HL-60 (cell line): ENCODE measurements around the gene ZNF681.

ENCODE experiments used
- DNase-seq, 2 experiments: peaks; one replicate each; pipeline ENCODE4 v3.0.0-alpha.2; 2010 to 2020; ENCODE audit warnings: low read depth in 1 of 2, low spot score in 1 of 2
- H3K27ac ChIP-seq: fragments of 250-450 bp; sonication (Bioruptor Pico); replicated peaks from 2 replicates; pipeline ENCODE4 v1.5.1; 2020; ENCODE audit warnings: mild to moderate bottlenecking, moderate library complexity
- H3K27me3 ChIP-seq: fragments of 250-450 bp; sonication (Bioruptor Pico); 2 replicates; pipeline ENCODE4 v1.5.1; 2021; ENCODE audit warnings: mild to moderate bottlenecking, moderate library complexity; ENCODE audit not compliant: insufficient read depth, poor library complexity, severe bottlenecking
- H3K4me3 ChIP-seq: replicated peaks from 2 replicates; pipeline ENCODE4 v1.5.1; 2011; ENCODE audit warnings: mild to moderate bottlenecking, control low read depth, low read length; ENCODE audit not compliant: insufficient read depth
- GABPA ChIP-seq: IDR thresholded peaks from 2 replicates; pipeline ENCODE4 v1.6.1; 2012; ENCODE audit warnings: low read depth
- POLR2AphosphoS5 ChIP-seq: IDR thresholded peaks from 2 replicates; pipeline ENCODE4 v1.6.1; 2012; ENCODE audit warnings: low read depth
- SPI1 ChIP-seq: IDR thresholded peaks from 2 replicates; pipeline ENCODE4 v1.6.1; 2012; ENCODE audit warnings: low read depth, mild to moderate bottlenecking, borderline replicate concordance
- TF ChIP-seq, protein P1 (sequence below): IDR thresholded peaks from one replicate; pipeline ENCODE4 v1.5.1; 2011; ENCODE audit warnings: low read length, control low read depth, inconsistent platforms; ENCODE audit not compliant: insufficient read depth
- TF ChIP-seq, protein P2 (sequence below): IDR thresholded peaks from 2 replicates; pipeline ENCODE4 v1.6.1; 2012; ENCODE audit warnings: low read depth; ENCODE audit not compliant: insufficient replicate concordance

Gene ZNF681

DNA sequence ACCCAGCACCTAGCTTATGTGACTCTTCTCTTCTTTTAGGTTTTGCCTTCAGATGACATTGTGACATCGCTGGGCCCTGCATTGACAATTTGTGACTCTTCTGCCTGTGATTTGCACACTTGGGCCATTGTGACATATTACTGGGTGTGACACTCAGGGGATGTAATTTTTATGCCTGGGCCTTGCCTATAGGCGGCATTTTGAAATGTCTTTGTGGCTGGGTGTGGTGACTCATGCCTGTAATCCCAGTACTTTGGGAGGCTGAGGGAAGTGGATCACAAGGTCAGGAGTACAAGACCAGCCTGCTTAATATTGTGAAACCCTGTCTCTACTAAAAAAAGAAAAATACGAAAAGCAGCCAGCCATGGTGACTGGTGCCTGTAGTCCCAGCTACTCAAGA is 28.4 kb upstream of the ZNF681 start:
- Histone ChIP-seq H3K27ac (no peak overlapping the region), H3K27me3 (no peaks in the 10 kb centered on the region), H3K4me3 (no peak overlapping the region)
- DNase-seq, result peak in 1 of 2 experiments; percentile 31
- TF ChIP-seq SPI1, result no peak
- no peak for TF ChIP-seq GABPA
- TF ChIP-seq, protein P1, sequence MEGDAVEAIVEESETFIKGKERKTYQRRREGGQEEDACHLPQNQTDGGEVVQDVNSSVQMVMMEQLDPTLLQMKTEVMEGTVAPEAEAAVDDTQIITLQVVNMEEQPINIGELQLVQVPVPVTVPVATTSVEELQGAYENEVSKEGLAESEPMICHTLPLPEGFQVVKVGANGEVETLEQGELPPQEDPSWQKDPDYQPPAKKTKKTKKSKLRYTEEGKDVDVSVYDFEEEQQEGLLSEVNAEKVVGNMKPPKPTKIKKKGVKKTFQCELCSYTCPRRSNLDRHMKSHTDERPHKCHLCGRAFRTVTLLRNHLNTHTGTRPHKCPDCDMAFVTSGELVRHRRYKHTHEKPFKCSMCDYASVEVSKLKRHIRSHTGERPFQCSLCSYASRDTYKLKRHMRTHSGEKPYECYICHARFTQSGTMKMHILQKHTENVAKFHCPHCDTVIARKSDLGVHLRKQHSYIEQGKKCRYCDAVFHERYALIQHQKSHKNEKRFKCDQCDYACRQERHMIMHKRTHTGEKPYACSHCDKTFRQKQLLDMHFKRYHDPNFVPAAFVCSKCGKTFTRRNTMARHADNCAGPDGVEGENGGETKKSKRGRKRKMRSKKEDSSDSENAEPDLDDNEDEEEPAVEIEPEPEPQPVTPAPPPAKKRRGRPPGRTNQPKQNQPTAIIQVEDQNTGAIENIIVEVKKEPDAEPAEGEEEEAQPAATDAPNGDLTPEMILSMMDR, result no peak
- TF ChIP-seq, protein P2, sequence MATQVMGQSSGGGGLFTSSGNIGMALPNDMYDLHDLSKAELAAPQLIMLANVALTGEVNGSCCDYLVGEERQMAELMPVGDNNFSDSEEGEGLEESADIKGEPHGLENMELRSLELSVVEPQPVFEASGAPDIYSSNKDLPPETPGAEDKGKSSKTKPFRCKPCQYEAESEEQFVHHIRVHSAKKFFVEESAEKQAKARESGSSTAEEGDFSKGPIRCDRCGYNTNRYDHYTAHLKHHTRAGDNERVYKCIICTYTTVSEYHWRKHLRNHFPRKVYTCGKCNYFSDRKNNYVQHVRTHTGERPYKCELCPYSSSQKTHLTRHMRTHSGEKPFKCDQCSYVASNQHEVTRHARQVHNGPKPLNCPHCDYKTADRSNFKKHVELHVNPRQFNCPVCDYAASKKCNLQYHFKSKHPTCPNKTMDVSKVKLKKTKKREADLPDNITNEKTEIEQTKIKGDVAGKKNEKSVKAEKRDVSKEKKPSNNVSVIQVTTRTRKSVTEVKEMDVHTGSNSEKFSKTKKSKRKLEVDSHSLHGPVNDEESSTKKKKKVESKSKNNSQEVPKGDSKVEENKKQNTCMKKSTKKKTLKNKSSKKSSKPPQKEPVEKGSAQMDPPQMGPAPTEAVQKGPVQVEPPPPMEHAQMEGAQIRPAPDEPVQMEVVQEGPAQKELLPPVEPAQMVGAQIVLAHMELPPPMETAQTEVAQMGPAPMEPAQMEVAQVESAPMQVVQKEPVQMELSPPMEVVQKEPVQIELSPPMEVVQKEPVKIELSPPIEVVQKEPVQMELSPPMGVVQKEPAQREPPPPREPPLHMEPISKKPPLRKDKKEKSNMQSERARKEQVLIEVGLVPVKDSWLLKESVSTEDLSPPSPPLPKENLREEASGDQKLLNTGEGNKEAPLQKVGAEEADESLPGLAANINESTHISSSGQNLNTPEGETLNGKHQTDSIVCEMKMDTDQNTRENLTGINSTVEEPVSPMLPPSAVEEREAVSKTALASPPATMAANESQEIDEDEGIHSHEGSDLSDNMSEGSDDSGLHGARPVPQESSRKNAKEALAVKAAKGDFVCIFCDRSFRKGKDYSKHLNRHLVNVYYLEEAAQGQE, result no peak
- no peak for TF ChIP-seq POLR2AphosphoS5

DNA sequence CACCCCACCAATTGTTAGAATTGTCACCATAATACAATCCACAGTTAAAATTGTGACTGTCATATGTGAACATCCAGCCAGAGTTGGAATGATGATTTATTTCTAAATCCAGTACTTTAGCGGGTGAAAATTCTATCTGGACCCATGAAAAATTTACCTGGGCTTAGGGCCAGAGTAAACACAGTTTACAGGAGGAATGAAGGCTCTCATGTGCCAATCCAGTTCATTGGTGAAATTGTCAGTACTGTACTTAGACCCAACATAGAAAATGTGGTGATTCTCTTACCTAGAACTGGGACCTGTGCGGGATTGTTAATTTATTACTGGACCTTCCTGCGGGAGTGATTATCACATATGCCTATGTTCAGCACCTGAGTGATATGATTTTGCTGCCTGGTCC is 27.3 kb upstream of the ZNF681 start:
- no peak for TF ChIP-seq GABPA
- TF ChIP-seq, protein P1, result no peak
- TF ChIP-seq POLR2AphosphoS5, result no peak
- TF ChIP-seq SPI1, result no peak
- DNase-seq, result no peak
- no peak overlapping the region for H3K4me3 ChIP-seq
- H3K27ac ChIP-seq, result no peak overlapping the region
- H3K27me3 ChIP-seq, result no peaks in the 10 kb centered on the region

DNA sequence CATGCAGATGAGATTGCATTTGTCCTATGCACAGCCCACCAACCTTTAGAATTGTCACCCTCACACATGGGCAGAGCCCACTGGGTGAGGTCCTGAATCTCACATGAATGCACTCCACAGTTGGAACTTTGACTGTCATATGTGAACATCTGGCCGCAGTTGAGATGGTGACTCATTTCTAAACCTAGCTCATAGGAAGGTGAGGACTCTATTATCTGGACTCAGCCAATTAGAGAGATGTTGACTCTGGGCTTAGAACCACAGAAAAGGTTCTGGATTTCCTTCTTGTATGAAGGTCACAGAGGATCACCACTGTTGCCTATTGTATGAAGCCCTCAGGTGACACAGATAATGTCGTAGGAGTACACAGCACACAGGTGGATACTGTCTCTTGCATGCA is 25.6 kb upstream of the ZNF681 start:
- no peak for DNase-seq
- H3K27me3 ChIP-seq, result no peaks in the 10 kb centered on the region
- H3K4me3 ChIP-seq, result no peak overlapping the region
- no peak overlapping the region for H3K27ac ChIP-seq
- TF ChIP-seq SPI1 (no peak), GABPA (no peak), POLR2AphosphoS5 (no peak)
- TF ChIP-seq, protein P1, result no peak
- TF ChIP-seq, protein P2, result no peak

DNA sequence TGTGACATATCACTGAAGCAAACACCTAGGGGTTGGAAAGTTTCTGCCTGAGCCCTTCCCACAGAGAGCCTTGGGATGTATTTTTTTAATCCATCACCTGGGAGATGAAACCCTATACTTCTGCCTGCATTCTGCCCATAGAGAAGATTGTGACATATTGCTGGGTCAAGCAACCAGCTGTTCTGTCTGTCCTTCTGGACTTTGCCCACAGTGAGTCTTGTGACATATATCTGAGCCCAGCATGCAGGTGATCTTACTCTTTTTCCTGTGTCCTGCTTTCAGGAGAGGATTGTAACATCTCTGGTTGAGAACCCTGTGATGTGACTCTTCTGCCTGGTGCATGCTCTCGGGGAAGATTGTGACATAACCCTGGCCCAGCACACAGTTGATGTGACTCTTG is 24.9 kb upstream of the ZNF681 start:
- Histone ChIP-seq H3K27me3 (no peaks in the 10 kb centered on the region), H3K27ac (no peak overlapping the region), H3K4me3 (no peak overlapping the region)
- no peak for DNase-seq
- TF ChIP-seq, protein P1, result no peak
- TF ChIP-seq POLR2AphosphoS5, result no peak
- TF ChIP-seq GABPA, result no peak
- TF ChIP-seq, protein P2, result no peak
- TF ChIP-seq SPI1, result no peak
